Embryonic facial prominence (tissue), 1 donor: ENCODE data around the gene ZNF587.
"Not testable (repeated sequence)": the region's sequence is repeated elsewhere in the genome, so short reads cannot be mapped to it uniquely, and the experiment has no call there.

Experiments
- DNase-seq: peaks from one replicate; pipeline ENCODE4 v3.0.0-alpha.2; 2016; ENCODE audit errors: extremely low spot score

The ZNF587 gene

DNA sequence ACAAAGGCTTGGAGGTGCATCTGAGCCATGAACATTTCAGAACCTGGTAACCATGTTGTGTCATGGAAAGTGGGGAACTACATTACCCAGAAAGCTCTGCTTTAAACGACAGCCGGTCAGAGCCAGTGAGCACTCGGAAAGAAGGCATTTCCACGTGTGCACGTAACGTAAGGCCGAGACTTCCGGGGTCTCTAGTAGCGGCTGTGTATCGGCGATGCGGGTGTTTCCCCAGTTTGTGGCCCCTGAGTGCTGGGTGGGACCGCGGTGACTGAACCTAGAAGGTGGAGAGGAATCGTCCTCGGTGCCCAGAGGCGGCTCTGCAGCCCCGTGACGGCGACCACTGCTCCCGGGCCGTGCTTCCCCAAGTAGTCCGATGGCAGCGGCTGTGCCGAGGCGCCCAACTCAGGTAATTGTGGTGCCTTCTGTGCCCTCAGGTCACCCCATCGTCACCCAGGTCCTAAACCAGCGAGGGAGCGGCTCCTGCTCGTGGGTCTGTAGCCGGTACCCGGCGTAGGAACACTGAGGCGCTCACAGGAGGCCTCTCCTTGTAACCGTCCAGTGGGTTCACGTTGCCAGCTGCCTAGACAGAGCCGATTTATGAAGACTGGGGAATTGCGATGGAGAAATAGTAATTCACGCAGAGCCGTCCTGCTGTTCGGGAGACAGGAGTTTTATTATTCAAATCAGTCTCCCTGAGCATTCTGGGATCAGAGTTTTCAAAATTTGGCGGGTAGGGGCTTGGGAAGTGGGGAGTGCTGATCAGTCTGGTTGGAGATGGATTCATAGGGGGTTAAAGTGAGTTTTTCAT lies at the start of gene ZNF587:
ZNF587 (plus strand) TSS at position 194 of the 808 bp plus-strand sequence; CDS start at position 374, 180 bp downstream.
- peak; percentile 70 for DNase-seq

GRCh38 chr19:57800696-57801095 lies 49.0 kb upstream of the ZNF587 start:
- DNase-seq = no peak

GRCh38 chr19:57802269-57802668 lies 47.4 kb upstream of the ZNF587 start:
- DNase-seq = no peak

GRCh38 chr19:57803265-57803593 lies 46.4 kb upstream of the ZNF587 start:
- DNase-seq = peak; percentile 20

- DNase-seq = peak; percentile 34
Measured at GRCh38 chr19:57803594-57804325, 45.9 kb upstream of the ZNF587 start.

DNA sequence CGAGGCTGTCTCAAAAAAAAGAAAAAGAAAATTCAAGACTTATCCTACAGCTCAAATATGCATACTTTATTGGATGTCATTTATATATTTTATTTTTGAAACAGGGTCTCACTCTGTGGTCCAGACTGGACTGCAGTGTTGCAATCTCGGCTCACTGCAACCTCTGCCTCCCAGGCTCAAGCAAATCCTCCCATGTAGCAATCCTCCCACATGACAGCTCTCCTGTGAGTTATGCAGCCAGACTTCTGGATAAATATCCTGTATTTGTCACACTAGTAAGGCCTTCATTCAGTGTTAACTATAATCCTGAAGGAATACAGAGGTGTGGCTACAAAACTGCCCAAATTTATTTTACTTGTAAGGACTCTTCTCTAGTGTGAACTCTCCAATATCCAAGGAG lies 42.1 kb upstream of the ZNF587 start:
- no peak for DNase-seq

DNA sequence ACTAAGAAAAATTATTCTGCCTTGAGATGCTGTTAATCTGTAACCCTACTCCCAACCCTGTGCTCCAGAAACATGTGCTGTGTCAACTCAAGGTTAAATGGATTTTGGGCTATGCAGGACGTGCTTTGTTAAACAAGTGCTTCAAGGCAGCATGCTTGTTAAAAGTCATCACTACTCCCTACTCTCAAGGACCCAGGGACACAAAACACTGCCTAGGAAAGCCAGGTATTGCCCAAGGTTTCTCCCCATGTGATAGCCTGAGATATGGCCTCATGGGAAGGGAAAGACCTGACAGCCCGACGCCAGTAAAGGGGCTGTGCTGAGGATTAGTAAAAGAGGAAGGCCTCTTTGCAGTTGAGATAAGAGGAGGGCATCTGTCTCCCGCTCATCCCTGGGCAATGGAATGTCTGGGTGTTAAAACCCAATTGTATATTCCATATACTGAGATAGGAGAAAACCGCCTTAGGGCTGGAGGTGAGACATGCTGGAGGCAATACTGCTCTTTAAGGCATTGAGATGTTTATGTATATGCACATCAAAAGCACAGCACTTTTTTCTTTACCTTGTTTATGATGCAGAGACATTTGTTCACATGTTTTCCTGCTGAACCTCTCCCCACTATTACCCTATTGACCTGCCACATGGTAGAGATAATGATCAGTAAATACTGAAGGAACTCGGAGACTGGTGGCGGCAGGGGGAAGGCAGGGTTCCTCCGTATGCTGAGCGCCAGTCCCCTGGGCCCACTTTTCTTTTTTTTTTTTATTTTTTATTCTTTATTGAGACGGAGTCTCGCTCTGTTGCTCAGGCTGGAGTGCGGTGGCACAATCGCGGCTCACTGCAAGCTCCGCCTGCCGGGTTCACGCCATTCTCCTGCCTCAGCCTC lies 39.0 kb upstream of the ZNF587 start:
- DNase-seq = not testable (repeated sequence)

DNA sequence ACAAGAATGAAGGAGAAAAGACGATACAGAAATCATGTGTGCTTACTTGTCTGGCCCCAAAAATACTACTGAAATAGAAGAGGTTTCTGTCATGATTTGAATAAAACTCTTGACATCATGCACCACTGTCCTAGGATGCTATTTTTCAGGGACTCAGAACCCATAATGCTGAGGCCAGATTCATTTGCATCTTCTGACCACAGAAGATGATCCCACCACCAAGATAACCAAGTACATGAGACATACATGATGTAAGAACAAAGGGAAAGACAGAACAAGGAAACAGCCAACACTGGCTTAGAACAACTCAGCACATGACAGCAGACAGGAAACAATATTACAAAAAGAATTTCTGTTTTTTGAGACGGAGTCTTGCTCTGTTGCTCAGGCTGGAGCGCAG lies 37.4 kb upstream of the ZNF587 start:
- DNase-seq = no peak

- DNase-seq = not testable (repeated sequence)
Measured at GRCh38 chr19:57812975-57813820, 36.5 kb upstream of the ZNF587 start.

DNA sequence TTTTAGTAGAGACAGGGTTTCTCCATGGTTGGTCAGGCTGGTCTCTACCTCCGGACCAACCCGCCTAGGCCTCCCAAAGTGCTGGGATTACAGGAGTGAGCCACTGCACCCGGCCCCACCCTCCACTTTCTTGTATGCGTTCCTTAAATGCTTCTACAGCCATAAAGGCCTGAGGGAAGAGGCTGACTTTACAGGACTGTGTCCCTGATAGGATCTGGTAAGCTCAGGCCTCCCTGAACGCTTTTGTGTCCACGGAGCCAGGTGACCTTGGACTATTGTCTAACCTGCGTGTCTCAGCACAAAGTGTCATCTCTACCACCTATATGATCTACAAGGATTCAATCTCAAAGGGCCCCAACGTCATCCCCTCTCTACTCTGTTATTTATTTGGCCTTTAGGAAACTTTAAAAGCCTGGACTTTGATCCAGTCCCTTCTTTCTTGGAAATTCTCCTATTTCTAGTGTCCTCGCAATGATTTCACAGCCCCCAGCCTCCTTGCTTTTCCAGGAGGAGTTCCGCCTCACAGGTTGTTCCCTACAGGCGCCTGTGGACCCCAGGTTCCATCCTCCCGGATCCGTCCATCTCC lies 35.6 kb upstream of the ZNF587 start:
- DNase-seq = no peak

- peak; percentile 85 for DNase-seq
Measured at GRCh38 chr19:57814505-57815246, 35.0 kb upstream of the ZNF587 start, which contains the start of gene ZNF552. ZNF552 (minus strand) TSS chr19:57814913; CDS start chr19:57814743, 170 bp downstream.

DNA sequence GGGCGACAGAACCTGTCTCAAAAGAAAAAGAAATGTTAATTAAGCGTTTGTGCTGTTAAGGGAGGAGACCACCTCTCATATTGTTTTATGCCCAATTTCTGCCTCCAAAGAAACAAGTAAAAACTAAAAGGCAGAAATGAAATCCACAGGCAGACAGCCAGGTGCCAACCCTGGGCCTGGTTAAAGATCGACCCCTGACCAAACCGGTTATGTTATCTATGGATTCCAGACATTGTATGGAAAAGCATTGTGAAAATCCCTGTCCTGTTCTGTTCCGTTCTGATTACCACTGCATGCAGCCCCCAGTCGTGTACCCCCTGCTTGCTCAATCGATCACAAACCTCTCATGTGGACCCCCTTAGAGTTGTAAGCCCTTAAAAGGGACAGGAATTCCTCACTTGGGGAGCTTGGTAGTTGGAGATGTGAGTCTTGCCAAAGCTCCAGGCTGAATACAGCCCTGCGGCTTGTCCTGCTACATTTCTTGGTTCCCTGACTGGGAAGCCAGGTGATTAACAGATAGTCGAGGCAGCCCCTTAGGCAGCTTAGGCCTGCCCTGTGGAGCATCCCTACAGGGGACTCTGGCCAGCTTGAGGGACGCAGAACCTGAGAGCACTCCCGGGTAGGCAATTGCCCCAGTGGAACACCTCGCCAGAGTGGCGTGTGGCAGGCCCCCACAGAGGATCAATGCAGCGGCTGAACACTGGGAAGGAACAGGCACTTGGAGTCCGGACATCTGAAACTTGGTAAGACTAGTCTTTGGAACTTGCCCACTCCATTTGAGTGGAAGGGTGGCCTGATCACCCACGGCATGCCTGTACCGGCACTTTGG lies 34.2 kb upstream of the ZNF587 start:
- no peak for DNase-seq

DNA sequence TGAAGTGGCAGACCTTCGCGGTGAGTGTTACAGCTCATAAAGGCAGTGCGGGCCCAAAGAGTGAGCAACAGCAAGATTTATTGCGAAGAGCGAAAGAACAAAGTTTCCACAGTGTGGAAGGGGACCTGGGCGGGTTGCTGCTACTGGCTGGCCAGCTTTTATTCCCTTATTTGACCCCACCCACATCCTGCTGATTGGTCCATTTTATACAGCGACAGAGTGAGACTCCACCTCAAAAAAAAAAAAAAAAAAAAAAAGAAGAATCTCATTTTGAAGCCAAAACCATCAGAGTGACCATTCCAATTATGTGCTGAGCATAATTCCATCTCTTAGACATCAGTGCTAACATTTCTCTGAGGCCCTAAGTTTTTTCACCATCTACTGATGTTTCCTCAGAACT lies 33.0 kb upstream of the ZNF587 start:
- DNase-seq = no peak

DNA sequence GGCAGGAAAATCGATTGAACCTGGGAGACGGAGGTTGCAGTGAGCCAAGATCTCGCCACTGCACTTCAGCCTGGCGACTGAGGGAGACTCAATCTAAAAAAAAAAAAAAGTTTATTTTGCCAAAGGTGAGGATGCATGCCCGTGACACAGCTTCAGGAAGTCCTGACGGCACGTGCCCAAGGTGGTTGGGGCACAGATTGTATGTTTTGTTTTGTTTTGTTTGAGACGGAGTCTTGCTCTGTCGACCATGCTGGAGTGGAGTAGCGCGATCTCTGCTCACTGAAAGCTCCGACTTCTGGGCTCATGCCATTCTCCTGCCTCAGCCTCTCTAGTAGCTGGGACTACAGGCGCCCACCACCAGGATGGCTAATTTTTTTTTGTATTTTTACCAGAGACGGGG lies 31.7 kb upstream of the ZNF587 start:
- no peak for DNase-seq

DNA sequence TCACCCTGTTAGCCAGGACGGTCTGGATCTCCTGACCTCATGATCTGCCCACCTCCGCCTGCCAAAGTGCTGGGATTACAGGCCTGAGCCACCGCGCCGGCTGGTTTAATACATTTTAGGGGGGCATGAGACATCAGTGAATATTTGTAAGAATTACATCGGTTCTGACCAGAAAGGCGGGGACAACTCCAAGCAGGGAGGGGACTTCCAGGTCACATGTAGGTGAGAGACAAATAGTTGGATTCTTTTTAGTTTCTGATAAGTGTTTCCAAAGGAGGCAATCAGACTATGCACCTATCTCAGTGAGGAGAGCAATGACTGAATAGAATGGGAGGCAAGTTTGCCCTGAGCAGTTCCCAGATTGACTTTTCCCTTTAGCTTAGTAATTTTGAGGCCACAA lies 31.3 kb upstream of the ZNF587 start:
- no peak for DNase-seq

- peak; percentile 66 for DNase-seq
Measured at GRCh38 chr19:57819475-57820148, 30.0 kb upstream of the ZNF587 start.

DNA sequence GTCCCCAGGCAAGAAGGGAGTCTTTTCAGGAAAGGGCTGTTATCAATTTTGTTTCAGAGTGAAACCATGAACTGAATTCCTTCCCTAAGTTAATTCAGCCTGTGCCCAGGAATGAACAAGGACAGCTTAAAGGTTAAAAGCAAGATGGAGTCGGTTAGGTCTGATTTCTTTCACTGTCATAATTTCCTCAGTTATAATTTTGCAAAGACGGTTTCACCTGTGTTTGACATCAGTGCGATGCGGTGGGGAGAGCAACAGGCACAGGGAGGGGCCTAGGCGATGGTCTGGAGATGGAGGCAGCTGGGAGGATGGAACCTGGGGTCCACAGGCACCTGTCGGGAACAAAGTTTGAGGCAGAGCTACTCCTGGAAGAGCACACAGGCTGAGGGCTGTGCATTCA lies 29.1 kb upstream of the ZNF587 start:
- DNase-seq = no peak

GRCh38 chr19:57821095-57821494 lies 28.6 kb upstream of the ZNF587 start:
- DNase-seq = not testable (repeated sequence)

DNA sequence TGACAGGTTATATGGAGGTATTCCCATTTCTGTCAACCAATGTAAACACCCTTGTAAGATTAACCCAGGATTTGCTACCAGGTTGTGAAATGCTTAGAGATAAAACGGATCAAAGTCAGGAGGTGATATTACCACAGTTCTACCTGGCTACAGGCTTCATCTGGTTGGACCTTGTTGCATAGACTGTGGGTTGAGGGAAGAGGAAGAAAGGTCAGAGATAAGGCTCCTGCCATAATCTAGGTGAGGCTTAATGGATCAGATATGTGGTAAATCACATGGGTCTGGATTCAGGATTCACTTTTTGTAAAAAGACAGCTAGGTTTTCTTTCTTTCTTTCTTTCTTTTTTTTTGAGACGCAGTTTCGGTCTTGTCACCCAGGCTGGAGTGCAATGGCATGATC lies 28.2 kb upstream of the ZNF587 start:
- not testable (repeated sequence) for DNase-seq
